ENCODE results near the gene UNC5C.

The UNC5C gene

DNA sequence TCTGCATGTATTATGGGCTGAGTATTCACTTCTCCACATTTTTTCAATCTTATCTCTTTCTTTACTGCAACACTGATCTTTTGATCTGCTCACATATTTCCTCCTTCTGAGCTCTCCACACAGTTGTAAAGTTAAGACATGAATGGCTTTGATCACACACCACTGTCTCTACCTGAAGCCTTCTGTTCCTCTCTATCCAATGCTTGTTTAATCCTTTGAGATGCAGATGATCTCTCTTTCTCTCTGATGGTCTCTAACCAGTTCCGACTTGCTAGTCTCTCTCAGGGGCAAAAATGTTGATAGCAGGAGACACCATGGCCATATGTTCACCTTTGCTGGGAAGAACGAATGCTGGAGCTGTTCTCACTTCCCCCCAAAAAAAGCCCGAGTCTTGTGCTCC lies 162.4 kb downstream of the UNC5C start:
- no peak for DNase-seq

DNA sequence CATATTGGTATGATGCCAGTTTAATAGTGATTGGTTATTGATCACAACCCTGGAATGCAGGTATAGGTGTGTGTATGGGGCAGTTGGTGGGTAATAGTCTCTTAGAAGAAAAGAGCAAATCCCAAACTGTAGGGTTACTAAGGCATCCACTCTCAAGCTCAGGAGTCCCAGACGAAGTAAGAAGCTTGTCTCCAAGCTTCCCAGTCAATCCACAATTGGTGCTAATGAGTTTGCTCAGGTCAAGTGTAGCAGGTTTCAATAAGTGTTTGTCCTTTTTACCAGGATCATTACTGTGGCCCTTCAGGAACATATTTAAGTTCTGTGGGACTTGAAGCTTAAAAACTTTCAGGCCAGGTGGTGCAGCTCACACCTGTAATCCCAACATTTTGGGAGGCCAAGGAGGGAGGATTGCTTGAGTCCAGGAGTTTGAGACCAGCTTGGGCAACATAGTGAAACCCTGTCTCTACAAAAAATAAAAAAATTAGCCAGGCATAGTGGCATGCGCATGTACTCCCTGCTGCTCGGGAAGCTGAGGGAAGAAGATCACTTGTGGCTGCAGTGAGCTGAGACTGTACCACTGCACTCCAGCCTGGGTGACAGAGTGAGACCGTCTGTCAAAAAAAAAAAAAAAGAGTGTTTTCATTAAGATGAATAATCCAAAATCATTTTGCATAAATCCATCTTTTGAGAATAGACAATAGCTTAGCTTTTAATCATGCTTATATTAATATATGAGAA lies 166.8 kb downstream of the UNC5C start:
- no peak for DNase-seq

DNA sequence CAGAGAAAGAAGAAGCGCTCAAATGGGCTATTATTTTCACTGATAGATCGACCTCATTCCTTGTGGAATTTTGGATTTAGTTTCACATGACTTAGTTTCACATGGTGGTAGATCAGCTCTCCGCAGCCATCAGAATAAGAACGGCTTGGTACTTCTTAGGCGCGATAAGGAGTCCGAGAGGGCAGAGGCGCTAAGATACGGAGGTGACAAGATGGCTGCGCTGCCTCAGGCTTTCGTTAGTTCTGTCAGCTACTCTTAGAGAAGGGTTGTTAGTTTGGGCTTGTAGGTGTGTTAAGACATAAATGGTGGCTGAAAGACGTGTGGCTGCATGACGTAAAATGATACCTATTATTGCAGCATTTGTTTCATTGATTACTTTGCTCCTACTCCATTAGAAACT lies 169.1 kb downstream of the UNC5C start:
- no peak for DNase-seq

DNA sequence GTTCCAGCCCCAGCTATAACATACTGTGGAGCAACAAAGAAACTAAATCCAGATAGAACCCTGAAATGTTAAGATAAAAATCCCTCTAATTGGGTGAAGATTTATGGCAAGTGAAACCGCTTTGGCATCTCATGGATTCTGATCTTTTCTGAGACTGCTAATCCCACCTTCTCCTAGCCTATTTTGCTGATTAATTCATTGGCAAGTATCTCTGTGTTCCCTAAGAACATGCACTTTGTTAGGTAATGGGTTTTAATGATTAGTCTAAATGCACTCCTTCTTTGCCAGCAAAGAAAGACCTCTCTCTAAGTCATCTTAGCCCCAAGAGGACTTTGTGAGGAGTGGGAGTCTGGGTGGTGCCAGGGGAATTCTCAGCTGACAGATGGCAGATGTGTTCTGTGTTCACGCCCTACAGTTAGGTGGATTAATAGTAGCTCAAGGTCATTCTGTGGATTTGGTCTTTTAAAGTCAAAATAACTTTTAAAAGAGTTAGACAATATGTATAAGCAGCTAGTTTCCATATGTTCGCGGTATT lies 171.3 kb downstream of the UNC5C start:
- no peak for DNase-seq

DNA sequence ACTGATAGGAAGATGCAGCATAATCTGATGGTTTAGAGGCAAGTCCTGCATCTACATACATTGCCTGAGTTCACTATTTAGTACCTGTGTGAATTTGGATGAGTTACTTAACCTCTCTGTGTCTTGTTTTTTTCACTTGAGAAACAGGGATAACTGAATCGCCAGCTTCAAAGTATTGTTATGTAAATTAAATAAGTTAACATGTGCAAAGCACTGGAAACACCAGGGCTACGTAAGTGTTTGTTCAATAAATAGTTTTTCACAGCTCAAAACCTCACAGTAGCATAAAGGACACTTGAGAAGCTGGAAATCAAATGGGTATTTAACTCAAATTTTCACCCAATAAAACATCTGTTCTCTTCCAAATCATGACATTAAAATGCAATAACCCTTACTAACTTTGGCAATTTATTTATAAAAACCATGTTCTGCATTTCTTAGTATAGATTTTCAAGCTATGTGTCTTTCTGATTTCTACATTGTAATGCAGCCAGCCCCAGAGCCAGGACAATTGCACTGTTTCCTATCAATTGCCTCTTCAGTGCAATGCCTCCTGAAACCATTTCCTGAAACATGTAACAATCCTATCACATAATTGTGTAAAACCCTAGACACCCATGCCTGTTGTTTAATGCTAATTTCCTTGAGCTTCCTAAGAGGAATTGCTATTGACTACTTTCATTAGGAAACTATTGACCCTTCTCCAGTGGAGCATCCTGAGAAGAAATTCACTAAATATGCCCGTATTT lies 177.1 kb downstream of the UNC5C start:
- no peak for DNase-seq

DNA sequence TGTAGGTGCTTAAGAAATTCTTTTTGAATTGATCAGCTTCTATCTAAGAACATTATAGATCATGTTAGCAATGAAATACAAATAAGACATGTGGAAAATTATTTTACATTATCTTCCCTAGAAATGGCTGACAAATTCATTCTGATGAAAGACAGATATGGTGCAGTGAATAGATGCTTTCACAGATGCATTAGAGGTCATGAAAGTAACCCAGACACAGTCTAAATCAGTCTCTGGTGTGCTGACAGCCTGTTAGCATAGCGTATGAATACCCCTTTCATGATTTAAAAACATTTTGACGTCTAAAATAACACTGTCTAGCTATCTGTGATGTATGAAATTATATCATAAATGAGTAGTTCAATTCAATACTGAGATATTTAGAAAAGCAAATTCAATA lies 180.9 kb downstream of the UNC5C start:
- DNase-seq: no peak

DNA sequence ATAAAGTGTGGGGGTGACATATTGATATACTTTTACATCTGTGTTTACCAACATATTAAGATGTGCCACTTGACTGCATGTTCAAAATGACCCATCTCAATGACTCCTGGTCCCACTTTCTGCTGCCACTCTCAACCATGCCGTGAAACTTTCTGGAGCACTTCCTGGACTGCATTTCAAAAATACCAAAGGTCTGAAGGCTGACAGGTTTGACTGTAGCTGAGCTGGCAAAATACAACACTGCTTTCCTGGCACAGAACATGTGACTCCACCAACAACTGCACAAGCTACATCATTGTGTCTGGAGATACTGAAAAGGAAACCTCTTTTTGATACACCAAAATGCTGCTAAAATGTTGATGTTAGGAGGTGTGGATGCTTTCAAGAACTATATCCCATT lies 184.8 kb downstream of the UNC5C start:
- no peak for DNase-seq

DNA sequence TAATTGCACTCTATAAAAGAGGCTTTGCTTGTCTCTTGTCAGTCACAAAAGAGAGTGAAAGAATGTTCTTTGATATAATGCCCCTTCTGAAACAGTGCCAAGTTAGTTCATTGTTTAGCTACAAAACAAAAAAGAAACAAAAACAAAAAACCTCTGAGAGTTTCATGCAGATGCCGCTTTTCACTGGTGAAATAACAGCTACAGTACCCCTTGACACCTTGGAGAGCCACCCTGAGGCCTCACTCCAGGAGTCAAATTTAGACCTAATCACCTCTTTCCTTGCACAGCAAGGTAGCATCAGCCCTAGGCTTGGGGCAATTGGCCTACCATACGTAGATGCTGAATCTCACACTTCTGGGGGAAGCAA lies 185.2 kb downstream of the UNC5C start:
- DNase-seq: no peak

DNA sequence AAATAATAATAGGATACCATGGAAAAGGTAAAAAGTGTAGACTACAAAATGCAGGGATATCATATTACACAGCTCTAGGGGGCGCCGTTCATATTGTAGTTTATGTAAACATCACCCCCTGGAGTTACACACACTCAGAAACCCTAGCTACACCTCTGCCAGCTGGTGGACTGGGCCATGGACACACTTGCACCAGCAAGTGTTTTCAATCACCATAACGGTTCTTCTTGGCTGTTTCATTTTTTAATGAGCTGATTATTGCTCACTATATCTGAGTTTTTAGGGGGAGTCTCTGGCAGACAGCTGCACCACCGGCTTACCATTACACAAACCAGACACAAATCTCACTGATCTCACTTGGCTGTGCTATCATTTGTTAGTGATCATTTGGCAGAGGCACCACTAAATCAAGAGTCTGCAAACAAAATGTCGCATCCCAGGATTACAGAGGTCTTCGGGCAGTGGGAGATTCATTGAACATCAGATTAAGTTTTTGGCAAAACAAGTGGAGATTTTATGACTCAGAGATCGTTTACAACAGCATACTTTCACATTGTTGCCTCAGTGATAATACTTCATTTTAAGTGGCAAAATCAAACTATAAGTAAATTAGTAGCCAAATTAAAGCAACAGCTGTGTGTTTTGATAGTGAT lies 185.7 kb downstream of the UNC5C start:
- DNase-seq: no peak

DNA sequence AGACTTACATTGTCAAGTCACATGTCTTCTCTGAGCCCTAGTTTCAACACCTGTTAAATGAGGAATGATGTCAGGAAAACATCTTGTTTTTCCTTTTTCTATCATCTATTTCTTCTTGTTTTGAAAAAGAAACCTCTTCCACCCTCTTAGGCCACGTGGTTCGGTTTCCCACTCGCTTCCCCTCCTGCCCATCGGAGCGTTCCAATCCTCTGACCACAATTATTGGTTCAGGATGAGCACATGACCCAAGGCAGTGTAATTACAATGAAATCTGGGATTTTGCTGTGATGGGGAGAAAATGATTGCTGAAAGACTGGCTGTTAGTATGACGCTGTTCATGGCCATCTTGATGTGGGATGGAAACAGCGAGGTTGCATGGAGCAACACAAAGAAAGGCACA lies 186.7 kb downstream of the UNC5C start:
- no peak for DNase-seq

DNA sequence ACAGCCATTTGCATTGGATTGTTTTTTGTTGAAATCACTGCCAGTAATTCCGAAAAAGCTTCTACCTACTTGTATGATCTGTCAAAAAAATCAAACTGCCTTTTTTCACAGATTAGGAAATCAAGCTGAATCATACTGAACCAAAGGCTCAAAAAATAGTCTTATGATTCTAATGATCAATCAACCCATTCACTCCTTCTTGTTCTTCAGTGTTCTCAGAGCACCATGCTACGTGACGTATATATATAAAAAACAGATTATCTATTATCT lies 187.1 kb downstream of the UNC5C start:
- DNase-seq: no peak

DNA sequence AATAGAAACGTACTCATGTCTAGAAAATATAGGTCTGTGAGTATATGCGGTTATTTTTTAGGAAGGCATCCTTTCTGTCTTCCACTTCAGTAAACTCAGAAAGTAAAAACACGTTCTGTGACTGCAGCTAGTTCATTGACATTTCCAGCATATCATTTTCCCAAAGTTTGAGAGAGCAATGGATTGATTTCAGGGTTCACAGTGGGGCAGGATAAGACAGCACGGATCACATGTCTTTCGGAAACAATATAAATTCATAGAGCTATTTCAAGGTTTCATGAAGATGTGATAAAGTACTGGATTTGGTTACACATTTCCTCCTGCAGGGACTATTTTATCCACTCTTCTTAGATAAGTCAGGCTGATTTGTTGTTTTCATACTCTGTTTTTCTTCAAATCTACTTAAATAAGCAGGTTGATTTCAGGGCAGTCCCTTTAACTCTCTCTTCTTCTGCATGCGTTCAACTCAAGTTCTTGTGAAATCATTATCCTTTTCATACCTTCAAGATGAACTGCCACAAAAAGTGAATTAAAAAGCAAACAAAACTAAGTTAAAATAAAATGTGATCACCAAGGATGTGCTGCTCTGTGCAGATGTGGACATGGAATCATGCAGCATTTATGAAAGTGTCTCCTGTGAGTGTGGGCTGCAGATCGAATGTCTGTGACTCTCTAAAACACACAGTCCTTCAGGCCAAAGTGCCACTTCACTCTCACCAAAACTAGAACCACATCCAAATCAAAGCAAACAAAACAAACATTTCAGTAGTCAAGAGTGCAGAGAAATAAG lies 187.7 kb downstream of the UNC5C start:
- DNase-seq: no peak

DNA sequence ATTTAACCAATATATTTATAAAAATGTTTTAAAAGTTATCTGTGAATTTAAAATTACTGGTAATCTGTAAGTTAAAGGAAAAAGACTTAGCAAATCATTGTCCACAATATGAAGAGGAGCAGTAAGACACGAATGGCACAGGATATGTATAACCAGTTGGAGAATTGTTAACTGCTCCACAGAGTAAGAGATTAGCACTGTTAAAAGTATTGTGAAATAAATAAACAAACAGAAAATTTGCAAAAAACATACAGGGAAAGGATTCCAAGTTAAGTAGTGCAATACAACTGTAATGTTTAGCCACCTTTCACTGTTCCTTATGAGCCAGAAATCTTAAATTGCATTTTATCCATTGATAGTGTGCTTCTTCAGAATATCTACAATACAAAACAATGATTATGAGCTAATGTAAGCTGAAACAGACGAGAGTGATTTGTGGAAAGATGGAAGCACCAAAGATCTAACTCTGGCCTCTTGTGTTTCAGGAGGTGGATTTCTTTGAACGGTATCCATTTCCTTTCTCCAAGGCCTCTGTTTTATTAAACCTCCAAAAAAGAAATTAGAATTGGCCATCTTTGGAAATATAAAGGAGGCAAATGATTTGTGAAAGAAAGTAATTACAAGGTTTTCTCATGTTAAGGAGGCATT lies 188.4 kb downstream of the UNC5C start:
- DNase-seq: no peak

DNA sequence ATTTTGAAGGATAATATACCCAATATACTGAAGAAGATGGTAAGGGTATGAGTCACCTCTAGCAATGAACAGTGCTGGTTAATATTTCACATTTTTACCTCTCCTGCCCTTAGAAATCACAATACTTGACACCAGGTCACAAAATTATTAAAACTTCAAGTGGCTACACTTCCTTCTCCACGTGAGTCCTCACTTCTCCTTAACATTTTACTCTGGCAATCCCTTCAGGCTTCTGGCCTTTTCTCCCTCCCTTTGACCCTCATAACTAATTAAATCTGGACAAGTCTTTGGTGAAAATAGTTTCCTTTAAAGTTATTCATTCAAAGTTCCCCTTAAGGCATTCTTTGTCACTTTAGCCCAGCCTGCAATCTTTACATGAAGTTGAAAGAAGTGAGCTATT lies 190.4 kb downstream of the UNC5C start:
- DNase-seq: no peak

DNA sequence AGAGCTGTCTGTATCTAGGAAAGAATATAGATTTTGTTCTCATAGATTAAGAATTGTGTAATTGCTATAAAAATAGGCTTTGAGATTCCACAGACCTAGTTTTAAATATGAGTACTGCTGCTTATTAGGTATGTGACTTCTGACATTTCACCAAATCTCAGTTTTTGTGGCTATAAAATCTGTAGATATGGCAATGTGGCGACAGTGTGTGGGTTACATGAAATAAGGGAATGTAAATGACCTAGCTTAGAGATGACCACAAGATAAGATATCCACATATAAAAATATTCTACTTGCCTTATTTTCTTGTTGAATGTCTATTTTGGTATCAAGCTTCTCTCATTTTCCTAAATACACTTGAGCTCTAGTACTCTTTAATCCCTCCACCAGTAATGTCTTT lies 193.8 kb downstream of the UNC5C start:
- DNase-seq: no peak

DNA sequence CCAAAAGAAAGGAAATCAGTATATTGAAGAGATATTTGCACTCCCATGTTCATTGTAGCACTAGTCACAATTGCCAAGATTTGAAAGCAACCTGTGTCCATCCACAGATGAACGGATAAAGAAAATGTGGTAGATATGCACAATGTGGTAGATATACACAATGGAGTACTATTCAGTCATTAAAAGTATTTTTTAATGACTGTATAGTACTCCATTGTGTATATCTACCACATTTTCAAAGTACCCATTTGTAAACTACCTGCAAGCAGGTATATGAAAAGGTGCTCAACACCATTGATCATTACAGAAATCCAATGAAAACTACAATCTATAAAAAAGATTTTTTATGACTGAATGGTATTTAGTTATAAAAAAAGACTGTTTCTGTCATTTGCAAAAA lies 200.4 kb downstream of the UNC5C start:
- DNase-seq: no peak

DNA sequence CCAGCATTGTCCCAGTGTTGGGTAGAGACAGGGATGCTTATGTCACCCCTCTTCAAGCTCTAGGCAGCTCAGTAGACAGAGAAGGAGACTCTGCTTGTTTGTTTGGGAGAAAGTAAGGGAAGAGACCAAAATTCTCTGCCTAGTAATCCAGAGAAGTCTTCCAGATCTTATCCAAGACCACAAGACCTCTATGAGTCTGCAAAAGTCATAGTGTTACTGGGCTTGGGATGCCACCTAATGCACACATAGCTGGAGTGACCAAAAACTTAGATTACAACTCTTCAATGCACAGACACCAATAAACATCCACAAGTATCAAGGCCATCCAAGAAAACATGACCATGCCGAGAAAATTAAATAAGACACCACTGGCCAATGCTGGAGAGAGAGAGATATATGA lies 205.5 kb downstream of the UNC5C start:
- no peak for DNase-seq

DNA sequence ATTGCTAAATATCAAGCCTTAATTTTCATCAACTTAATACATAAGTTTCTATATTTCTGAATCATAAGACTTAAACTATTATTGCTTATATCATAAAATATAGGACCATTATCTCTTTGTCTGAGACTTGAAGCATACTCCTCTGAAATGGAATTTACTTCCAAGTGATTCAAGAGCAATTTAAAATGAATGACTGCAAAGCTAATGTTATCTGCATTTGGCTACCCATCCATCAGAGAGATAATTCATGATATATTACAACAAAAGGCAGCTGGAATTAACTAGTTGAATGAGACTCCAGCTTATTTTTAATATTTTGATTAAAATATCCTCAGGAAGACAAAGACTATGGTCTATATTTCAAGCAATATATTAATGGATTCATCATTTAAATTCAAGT lies 208.6 kb downstream of the UNC5C start:
- DNase-seq: no peak

DNA sequence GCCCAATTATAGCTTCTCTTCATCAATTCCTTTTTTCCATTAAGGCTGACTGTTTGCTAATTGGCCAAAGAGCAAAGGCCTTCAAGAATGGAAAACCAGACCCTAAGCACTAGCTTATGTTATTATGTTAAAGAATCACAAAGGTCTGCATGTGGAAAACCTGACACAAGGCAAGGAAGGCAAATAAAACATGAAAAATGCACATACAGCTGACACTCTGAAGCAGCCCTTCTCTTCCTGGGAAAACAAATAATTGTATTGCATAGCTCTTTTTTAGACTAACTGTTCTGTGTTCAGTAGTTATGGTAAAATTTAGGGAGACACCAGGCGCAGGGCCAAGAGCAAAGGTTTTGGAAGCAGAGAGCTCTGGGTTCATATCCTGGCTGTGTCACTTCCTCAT lies 223.1 kb downstream of the UNC5C start:
- no peak for DNase-seq

DNA sequence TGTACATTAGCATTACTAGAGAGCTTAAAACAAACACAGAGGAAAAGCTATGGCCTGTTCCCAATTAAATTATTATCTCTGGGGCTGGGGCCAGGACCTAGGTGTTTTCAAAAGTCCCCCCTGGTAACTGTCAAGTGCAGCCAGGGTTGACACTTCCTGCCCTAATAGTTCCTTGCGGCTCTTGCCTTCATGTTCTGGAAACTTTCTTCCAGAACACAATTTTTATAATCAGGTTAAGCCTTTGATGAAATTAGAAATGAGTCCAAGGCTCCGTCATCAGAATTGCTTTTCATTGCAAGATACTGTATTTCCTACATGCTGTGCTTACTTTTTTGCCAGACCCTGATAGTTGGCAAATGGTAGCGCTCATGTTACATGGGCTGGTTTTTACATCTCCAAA lies 229.6 kb downstream of the UNC5C start:
- DNase-seq: no peak

DNA sequence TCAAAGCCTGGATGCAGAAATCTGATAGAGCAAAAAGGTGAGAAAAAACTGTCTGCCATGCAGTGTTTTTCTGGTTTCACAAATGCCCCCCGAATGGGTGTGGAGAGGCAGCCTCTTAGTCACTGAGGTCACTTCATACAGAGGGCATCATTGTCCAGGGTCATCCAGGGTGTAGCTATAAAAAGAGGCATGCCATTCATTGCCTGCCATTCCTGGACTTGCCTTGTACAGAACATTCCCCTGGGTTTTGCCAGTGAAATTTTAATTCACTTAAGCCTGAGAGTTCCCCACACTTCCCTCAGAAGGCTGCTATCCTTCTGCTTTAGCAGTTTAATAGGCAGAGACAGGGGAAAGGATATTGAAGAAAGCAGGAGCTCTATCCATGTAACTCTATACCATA lies 230.3 kb downstream of the UNC5C start:
- no peak for DNase-seq

DNA sequence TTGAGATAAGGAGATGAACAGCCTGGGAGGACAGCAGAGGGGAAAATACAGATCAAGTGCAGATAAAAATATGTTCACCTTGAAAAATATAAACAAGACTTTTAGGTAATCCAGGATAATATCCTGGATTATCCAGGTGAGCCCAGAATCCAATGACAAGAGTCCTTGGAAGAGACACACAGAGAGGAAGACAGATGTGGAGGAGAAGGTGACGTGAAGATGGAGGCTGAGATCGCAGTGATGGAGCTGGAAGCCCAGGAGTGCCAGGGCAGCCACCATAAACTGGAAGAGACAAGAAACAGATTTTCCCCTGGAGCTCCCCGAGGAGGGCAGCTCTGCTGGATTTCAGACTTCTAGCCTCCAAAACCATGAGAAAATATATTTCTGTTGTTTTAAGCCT lies 230.7 kb downstream of the UNC5C start:
- DNase-seq: no peak
